ENCODE measurements around the gene SETD1B. TPM values are rescaled to one million over a fixed set of nuclear protein-coding genes. Genes with fewer than 3 reads are reported as not detected.
A peak's percentile ranks its signal among the peaks of the same experiment; 100 is the strongest.

Gene SETD1B
- total and polyA plus RNA-seq, 12 donors: 2.1 to 27.3 (median 11.9) TPM

- peak; percentile 73 to 88 (median 80) for DNase-seq
- WGBS, 4 donors: 3 to 7% (median 4%) methylated on average over 29 to 86 of the region's 86 CpGs
- intact Hi-C loops (cut with DNase I): no loop called here
- H3K4me1 ChIP-seq (replicated peaks in 1 of 2): peaks cover 48 to 59% of the 10 kb centered on the region in 2 donors
- H3K27me3 ChIP-seq: no peaks in the 10 kb centered on the region
- H3K9me3 ChIP-seq (replicated peaks in 1 of 3): no peaks in the 10 kb centered on the region
- TF ChIP-seq POLR2A (IDR thresholded peaks at IDR 0.05) (peak; percentile 76 to 78), CTCF (IDR thresholded peaks at IDR 0.05) (peak in 1 of 6 experiments; percentile 8)
- peak overlapping the region in 3 of 4 donors; percentile 19 to 92 (median 37) for H3K4me3 ChIP-seq
- H3K27ac ChIP-seq: peak overlapping the region; percentile 97 to 100 (median 100)
- H3K36me3 ChIP-seq (replicated peaks in 1 of 2): peaks cover 0 to 4% of the 10 kb centered on the region in 2 donors
Observed at GRCh38 chr12:121800694-121801594, 2.9 kb upstream of the SETD1B start.

- WGBS, 4 donors: 33 to 43% (median 39%) methylated on average over 18 of the region's 18 CpGs
- H3K9me3 ChIP-seq (replicated peaks in 1 of 3): no peaks in the 10 kb centered on the region
- peak overlapping the region; percentile 19 to 92 (median 32) for H3K4me3 ChIP-seq
- peak overlapping the region; percentile 97 to 100 (median 100) for H3K27ac ChIP-seq
- intact Hi-C loops (cut with DNase I): no loop called here
- H3K36me3 ChIP-seq (replicated peaks in 1 of 2): no peaks in the 10 kb centered on the region
- no peaks in the 10 kb centered on the region for H3K27me3 ChIP-seq
- TF ChIP-seq CTCF (IDR thresholded peaks at IDR 0.05) (no peak), POLR2A (IDR thresholded peaks at IDR 0.05) (no peak)
- H3K4me1 ChIP-seq (replicated peaks in 1 of 2): peaks cover 48 to 59% of the 10 kb centered on the region in 2 donors
- no peak for DNase-seq
Observed at GRCh38 chr12:121801595-121802484, 2.0 kb upstream of the SETD1B start.

GRCh38 chr12:121802485-121802842 is 1.3 kb upstream of the SETD1B start:
- WGBS, 4 donors: 0 to 3% (median 2%) methylated on average over 1 of the region's 1 CpG
- H3K27me3 ChIP-seq: no peaks in the 10 kb centered on the region
- intact Hi-C loops (cut with DNase I): no loop called here

More at GRCh38 chr12:121802485-121802842, 1.3 kb upstream of the SETD1B start:
- TF ChIP-seq POLR2A (IDR thresholded peaks at IDR 0.05) (no peak), CTCF (IDR thresholded peaks at IDR 0.05) (no peak)
- Histone ChIP-seq H3K4me1 (replicated peaks in 1 of 2) (peaks cover 46 to 59% of the 10 kb centered on the region in 2 donors), H3K27ac (peak overlapping the region; percentile 97 to 100 (median 100)), H3K36me3 (replicated peaks in 1 of 2) (peaks cover 0 to 5% of the 10 kb centered on the region in 2 donors), H3K9me3 (replicated peaks in 1 of 3) (no peaks in the 10 kb centered on the region), H3K4me3 (peak overlapping the region in 3 of 4 donors; percentile 28 to 92 (median 35))
- DNase-seq: no peak

All from adrenal gland (tissue), 12 donors.